GM12872 (cell line): ENCODE measurements around the gene TFAP2A.

Experiments used
- CTCF ChIP-seq: IDR thresholded peaks from 3 replicates; pipeline ENCODE4 v1.5.1; 2011; ENCODE audit warnings: low read depth, mild to moderate bottlenecking, low read length, moderate library complexity; ENCODE audit not compliant: insufficient read depth

Gene TFAP2A

GRCh38 chr6:10415617-10416480 is 975 bp upstream of the TFAP2A start:
- TF ChIP-seq CTCF: no peak

GRCh38 chr6:10413850-10414738 is 780 bp downstream of the TFAP2A start:
- TF ChIP-seq CTCF: no peak

GRCh38 chr6:10413262-10413849 is 1.5 kb downstream of the TFAP2A start:
- no peak for TF ChIP-seq CTCF

- no peak for TF ChIP-seq CTCF
Observed at GRCh38 chr6:10412461-10413261, 2.2 kb downstream of the TFAP2A start.

GRCh38 chr6:10411971-10412460 is 2.9 kb downstream of the TFAP2A start:
- TF ChIP-seq CTCF: no peak

- TF ChIP-seq CTCF: no peak
Observed at GRCh38 chr6:10411131-10411970, 3.5 kb downstream of the TFAP2A start.
